ENCODE data around the gene RFT1. TPM values are rescaled to one million over a fixed set of nuclear protein-coding genes. Genes with fewer than 3 reads are reported as not detected.

RFT1 gene
- total and polyA plus RNA-seq, 2 of the 13 experiments (the other 11 are each of a cell fraction or from before 2014, with no cell fraction given): 23.2 to 37.0 TPM

DNA sequence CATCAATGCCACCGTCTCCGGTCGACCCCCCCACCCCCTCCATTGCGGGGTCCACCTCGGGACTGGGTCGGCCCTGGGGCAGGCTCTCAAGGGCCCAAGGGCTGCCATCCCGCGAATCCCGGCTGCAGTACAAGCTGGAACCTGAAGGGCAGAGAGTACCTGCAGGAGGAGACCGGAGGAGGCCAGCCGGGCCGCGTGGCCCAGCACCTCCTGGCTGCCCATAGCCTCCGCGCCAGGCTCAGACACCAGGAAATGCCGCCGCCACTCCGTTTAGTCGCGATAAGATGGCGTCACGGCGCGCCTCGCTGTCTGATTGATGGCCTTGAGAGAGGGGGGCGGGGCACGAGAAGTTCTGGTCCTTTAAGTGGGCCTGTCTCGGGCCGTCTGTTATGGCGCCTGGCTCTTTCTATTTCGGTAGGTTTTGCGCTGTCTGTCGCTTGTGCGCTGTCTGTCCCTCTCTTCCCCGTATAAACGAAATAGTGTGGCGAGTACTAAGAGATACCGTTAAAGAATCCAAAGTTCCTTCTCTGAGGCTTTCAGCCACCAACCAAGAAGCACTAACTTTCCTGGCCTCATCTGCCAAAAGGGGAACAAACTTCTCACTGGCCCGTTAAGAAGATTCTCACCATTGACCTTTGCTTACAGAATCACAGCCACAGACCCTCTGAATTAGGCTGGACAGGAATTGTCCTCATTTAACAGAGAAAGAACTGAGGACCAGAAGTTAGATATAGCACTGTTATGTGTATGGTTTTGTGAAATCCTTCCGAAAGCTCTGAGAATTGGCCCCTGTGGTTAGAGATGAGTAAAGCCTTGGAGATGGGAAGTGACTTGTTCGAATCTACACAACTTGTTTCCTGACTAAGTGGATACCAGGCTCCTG lies at the start of gene RFT1 (continued):
- TF ChIP-seq ATF7-NPFF (CRISPR knock-in tag; IDR thresholded peaks at IDR 0.05; ENCODE audit: low read depth): peak; percentile 77
- TF ChIP-seq ZNF326 (CRISPR knock-in tag; IDR thresholded peaks at IDR 0.05; ENCODE audit: borderline replicate concordance): no peak
- TF ChIP-seq, protein P1, sequence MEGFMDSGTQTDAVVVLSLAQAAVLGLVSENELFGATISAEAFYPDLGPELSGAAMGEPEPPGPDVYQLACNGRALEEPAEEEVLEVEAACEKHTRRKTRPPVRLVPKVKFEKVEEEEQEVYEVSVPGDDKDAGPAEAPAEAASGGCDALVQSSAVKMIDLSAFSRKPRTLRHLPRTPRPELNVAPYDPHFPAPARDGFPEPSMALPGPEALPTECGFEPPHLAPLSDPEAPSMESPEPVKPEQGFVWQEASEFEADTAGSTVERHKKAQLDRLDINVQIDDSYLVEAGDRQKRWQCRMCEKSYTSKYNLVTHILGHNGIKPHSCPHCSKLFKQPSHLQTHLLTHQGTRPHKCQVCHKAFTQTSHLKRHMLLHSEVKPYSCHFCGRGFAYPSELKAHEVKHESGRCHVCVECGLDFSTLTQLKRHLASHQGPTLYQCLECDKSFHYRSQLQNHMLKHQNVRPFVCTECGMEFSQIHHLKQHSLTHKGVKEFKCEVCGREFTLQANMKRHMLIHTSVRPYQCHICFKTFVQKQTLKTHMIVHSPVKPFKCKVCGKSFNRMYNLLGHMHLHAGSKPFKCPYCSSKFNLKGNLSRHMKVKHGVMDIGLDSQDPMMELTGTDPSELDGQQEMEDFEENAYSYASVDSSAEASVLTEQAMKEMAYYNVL (CRISPR knock-in tag; IDR thresholded peaks at IDR 0.05; ENCODE audit: borderline replicate concordance): no peak; the same call in 1 of the 2 replicates
- TF ChIP-seq ZNF556 (CRISPR knock-in tag; IDR thresholded peaks at IDR 0.05; ENCODE audit: borderline replicate concordance): peak; percentile 86
- TF ChIP-seq HNRNPH1 (optimal IDR thresholded peaks at IDR 0.05; ENCODE audit: low read depth, low read length): no peak
- TF ChIP-seq ZNF263 (CRISPR knock-in tag; IDR thresholded peaks at IDR 0.05): no peak
- peak; percentile 34 for TF ChIP-seq TAF15 (IDR thresholded peaks at IDR 0.05; ENCODE audit: low read depth, low read length, poor library complexity, severe bottlenecking)
- TF ChIP-seq HNF4A (CRISPR knock-in tag; IDR thresholded peaks at IDR 0.05): no peak
- TF ChIP-seq FOXK1 (CRISPR knock-in tag; IDR thresholded peaks at IDR 0.05; ENCODE audit: borderline replicate concordance, low read depth): peak; percentile 93; the same call in 1 of the 2 replicates
- TF ChIP-seq, protein P2, sequence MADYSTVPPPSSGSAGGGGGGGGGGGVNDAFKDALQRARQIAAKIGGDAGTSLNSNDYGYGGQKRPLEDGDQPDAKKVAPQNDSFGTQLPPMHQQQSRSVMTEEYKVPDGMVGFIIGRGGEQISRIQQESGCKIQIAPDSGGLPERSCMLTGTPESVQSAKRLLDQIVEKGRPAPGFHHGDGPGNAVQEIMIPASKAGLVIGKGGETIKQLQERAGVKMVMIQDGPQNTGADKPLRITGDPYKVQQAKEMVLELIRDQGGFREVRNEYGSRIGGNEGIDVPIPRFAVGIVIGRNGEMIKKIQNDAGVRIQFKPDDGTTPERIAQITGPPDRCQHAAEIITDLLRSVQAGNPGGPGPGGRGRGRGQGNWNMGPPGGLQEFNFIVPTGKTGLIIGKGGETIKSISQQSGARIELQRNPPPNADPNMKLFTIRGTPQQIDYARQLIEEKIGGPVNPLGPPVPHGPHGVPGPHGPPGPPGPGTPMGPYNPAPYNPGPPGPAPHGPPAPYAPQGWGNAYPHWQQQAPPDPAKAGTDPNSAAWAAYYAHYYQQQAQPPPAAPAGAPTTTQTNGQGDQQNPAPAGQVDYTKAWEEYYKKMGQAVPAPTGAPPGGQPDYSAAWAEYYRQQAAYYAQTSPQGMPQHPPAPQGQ (CRISPR knock-in tag; IDR thresholded peaks at IDR 0.05; ENCODE audit: borderline replicate concordance): no peak
- 0 out of 2 replicates have a peak, but pooled peaks have one; percentile 30 for TF ChIP-seq ZMYM3 (CRISPR knock-in tag; IDR thresholded peaks at IDR 0.05)
- TF ChIP-seq ZNF253 (CRISPR knock-in tag; IDR thresholded peaks at IDR 0.05; ENCODE audit: borderline replicate concordance): no peak
- TF ChIP-seq REXO4 (CRISPR knock-in tag; IDR thresholded peaks at IDR 0.05; ENCODE audit: borderline replicate concordance): no peak
- TF ChIP-seq ZBTB7B (CRISPR knock-in tag; IDR thresholded peaks at IDR 0.05): no peak
- TF ChIP-seq PHB2 (IDR thresholded peaks at IDR 0.05; ENCODE audit: partially characterized antibody): no peak
- TF ChIP-seq ATRX (CRISPR knock-in tag; IDR thresholded peaks at IDR 0.05; ENCODE audit: borderline replicate concordance): no peak
- peak; percentile 89 for TF ChIP-seq ERF (CRISPR knock-in tag; IDR thresholded peaks at IDR 0.05)
- TF ChIP-seq JUNB (CRISPR knock-in tag; IDR thresholded peaks at IDR 0.05; ENCODE audit: borderline replicate concordance): no peak
- TF ChIP-seq NFATC3 (CRISPR knock-in tag; IDR thresholded peaks at IDR 0.05): 0 out of 2 replicates have a peak, but pooled peaks have one; percentile 55
- TF ChIP-seq ZNF20 (CRISPR knock-in tag; IDR thresholded peaks at IDR 0.05): no peak
- no peak for TF ChIP-seq ZNF460 (CRISPR knock-in tag; IDR thresholded peaks at IDR 0.05; ENCODE audit: borderline replicate concordance)
- TF ChIP-seq, protein P3, sequence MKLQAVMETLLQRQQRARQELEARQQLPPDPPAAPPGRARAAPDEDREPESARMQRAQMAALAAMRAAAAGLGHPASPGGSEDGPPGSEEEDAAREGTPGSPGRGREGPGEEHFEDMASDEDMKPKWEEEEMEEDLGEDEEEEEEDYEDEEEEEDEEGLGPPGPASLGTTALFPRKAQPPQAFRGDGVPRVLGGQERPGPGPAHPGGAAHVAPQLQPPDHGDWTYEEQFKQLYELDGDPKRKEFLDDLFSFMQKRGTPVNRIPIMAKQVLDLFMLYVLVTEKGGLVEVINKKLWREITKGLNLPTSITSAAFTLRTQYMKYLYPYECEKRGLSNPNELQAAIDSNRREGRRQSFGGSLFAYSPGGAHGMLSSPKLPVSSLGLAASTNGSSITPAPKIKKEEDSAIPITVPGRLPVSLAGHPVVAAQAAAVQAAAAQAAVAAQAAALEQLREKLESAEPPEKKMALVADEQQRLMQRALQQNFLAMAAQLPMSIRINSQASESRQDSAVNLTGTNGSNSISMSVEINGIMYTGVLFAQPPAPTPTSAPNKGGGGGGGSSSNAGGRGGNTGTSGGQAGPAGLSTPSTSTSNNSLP (IDR thresholded peaks at IDR 0.05; ENCODE audit: low read depth, low read length): no peak
- TF ChIP-seq HDAC6 (IDR thresholded peaks at IDR 0.05; ENCODE audit: low read depth, low read length): no peak
- no peak for TF ChIP-seq SMC3 (IDR thresholded peaks at IDR 0.05; ENCODE audit: low read length)
- peak; percentile 24 for TF ChIP-seq HNRNPK (IDR thresholded peaks at IDR 0.05; ENCODE audit: low read depth, low read length, poor library complexity, severe bottlenecking)
